Measurements from ENCODE around the gene CTU2.
A peak's percentile ranks its signal among the peaks of the same experiment; 100 is the strongest.

The CTU2 gene

DNA sequence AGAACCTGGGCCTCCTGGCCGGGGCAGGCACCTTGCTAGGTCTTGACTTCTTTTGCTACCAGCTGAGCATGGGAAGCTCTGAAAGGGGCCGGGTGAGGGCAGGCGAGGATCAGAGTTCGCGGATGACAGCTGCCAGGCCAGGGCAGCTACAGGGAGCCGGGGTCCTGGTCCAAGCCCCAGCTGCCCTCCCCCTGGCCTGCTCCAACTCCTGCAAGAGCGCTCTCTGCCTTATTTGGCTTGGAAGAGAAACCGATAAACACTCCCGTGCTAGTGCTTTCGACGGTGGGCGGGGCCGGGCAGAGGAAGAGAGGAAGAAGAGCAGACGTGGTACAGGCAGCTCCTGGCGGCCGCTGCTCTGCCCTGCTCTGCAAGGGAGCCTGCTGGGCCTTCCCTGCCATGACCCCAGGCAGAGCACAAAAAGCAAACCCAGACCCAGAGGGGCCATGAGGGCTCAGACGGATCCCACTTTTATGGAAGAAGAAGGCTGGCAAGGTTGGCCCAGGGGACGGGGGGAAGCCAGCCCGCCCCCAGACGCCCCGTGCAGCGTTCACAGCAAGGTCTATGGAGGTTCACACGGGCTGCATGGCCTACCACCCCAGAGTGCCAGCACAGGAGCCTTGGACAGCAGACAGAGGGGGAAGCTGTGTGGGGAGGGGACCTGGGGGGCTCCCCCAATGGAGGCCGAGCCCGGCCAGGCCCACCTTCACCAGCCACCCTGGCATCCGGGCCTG lies 53.1 kb downstream of the CTU2 start:
- peaks cover 21% of the 10 kb centered on the region for H3K27me3 Mint-ChIP-seq (ENCODE audit: low read depth, poor library complexity)
- peaks cover 4% of the 10 kb centered on the region for H3K9me3 Mint-ChIP-seq
- H3K27ac Mint-ChIP-seq: no peak overlapping the region
- TF ChIP-seq, protein P1, sequence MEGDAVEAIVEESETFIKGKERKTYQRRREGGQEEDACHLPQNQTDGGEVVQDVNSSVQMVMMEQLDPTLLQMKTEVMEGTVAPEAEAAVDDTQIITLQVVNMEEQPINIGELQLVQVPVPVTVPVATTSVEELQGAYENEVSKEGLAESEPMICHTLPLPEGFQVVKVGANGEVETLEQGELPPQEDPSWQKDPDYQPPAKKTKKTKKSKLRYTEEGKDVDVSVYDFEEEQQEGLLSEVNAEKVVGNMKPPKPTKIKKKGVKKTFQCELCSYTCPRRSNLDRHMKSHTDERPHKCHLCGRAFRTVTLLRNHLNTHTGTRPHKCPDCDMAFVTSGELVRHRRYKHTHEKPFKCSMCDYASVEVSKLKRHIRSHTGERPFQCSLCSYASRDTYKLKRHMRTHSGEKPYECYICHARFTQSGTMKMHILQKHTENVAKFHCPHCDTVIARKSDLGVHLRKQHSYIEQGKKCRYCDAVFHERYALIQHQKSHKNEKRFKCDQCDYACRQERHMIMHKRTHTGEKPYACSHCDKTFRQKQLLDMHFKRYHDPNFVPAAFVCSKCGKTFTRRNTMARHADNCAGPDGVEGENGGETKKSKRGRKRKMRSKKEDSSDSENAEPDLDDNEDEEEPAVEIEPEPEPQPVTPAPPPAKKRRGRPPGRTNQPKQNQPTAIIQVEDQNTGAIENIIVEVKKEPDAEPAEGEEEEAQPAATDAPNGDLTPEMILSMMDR (IDR thresholded peaks at IDR 0.05): no peak
- peaks cover 29% of the 10 kb centered on the region for H3K4me1 Mint-ChIP-seq
- no peaks in the 10 kb centered on the region for H3K36me3 Mint-ChIP-seq (ENCODE audit: low read depth)
- peak overlapping the region; percentile 15 for H3K4me3 Mint-ChIP-seq
- DNase-seq: peak; percentile 61

DNA sequence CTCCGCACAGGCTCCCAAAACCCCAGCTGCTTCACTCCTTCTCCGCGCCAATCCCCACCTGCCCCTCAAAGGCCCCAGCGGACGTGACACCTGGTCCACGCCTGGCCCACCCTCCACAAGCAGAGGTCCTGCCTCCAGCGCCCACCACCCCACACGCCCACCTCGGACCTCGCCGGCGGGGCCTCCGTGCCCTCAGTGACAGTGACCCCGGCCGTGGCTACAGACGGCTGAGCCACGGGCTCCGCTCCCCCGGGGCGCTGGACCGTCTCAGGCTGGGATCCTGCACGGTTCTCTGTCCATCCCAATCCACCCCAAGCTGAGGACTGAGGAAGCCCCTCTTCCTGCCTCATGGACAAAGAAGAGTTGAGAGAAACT lies 53.7 kb downstream of the CTU2 start:
- Mint-ChIP-seq H3K27ac (no peak overlapping the region), H3K9me3 (peaks cover 4% of the 10 kb centered on the region), H3K27me3 (ENCODE audit: low read depth, poor library complexity) (peaks cover 24% of the 10 kb centered on the region), H3K4me1 (peaks cover 31% of the 10 kb centered on the region), H3K4me3 (no peak overlapping the region), H3K36me3 (ENCODE audit: low read depth) (no peaks in the 10 kb centered on the region)
- DNase-seq: peak; percentile 53
- TF ChIP-seq, protein P1 (IDR thresholded peaks at IDR 0.05): no peak

DNA sequence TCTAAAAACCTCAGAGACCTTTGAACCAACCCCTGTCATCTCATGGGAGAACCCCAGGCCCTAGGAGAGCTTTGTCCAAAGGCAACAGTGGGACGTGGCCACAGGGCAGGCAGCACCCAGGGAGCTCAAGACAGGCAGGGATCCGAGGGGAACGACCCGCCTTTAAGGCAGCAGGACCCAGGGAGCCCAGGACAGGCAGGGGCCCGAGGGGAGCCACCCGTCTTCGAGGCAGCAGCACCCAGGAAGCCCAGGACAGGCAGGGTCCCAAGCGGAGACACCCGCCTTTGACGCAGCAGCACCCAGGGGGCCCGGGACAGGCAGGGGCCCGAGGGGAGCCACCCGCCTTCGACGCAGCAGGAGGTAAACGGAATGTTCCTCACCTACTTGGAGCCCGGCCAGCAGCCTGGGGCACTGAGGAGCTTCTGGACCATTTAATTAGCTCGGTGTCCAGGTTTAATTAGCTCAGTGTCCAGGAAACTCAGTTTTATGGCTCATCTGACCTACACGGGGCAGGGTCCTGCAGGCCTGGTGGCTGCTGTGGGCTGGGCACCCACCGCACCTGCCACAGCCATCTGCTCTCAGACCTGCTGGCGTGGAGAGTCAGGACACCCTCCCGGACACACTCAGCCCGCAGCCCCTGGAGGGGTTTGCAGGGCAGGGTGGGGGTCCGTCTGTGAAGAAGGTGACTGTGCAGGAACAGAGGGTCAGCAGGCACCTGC lies 54.3 kb downstream of the CTU2 start:
- TF ChIP-seq, protein P1 (IDR thresholded peaks at IDR 0.05): no peak
- Mint-ChIP-seq H3K27ac (no peak overlapping the region), H3K36me3 (ENCODE audit: low read depth) (no peaks in the 10 kb centered on the region), H3K4me3 (no peak overlapping the region), H3K27me3 (ENCODE audit: low read depth, poor library complexity) (peaks cover 30% of the 10 kb centered on the region), H3K9me3 (peaks cover 4% of the 10 kb centered on the region), H3K4me1 (peaks cover 32% of the 10 kb centered on the region)
- DNase-seq: no peak

- TF ChIP-seq, protein P1 (IDR thresholded peaks at IDR 0.05): no peak
- peaks cover 35% of the 10 kb centered on the region for H3K27me3 Mint-ChIP-seq (ENCODE audit: low read depth, poor library complexity)
- no peaks in the 10 kb centered on the region for H3K36me3 Mint-ChIP-seq (ENCODE audit: low read depth)
- H3K4me1 Mint-ChIP-seq: peaks cover 35% of the 10 kb centered on the region
- H3K9me3 Mint-ChIP-seq: peaks cover 4% of the 10 kb centered on the region
- no peak overlapping the region for H3K27ac Mint-ChIP-seq
- DNase-seq: no peak
- H3K4me3 Mint-ChIP-seq: no peak overlapping the region
Observed at GRCh38 chr16:88761143-88761534, 54.8 kb downstream of the CTU2 start.

DNA sequence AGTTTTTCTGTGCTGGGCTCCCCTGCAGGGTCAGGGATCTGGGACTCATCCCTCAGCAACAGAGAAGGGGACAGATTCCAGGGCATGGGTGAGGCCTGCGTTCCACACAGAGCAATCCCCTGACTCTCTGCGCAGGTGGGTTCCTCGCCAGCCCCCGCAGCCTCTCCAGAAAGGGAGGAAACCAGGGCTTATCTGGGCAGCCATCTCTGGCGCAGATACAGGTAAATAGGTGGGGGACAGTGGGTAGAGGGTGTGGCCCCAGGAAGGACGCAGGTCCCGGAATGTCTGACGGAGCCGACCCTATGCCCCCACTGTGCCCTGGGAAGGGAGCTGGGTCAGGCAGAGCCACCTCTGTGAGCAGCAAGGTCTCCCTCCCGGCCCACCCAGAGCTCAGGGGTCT lies 55.5 kb downstream of the CTU2 start:
- peaks cover 30% of the 10 kb centered on the region for H3K27me3 Mint-ChIP-seq (ENCODE audit: low read depth, poor library complexity)
- no peak overlapping the region for H3K4me3 Mint-ChIP-seq
- H3K27ac Mint-ChIP-seq: no peak overlapping the region
- peaks cover 4% of the 10 kb centered on the region for H3K9me3 Mint-ChIP-seq
- H3K36me3 Mint-ChIP-seq (ENCODE audit: low read depth): no peaks in the 10 kb centered on the region
- DNase-seq: no peak
- TF ChIP-seq, protein P1 (IDR thresholded peaks at IDR 0.05): no peak
- H3K4me1 Mint-ChIP-seq: peaks cover 40% of the 10 kb centered on the region
